IPS-15b (cell line): ENCODE data around the gene COMMD1.

Source experiments
- H3K27me3 ChIP-seq: one replicate; pipeline ENCODE4 v1.6.1; 2013; ENCODE audit warnings: low read length; ENCODE audit not compliant: control insufficient read depth, insufficient read depth
- H3K36me3 ChIP-seq: one replicate; pipeline ENCODE4 v1.6.1; 2013; ENCODE audit warnings: low read length; ENCODE audit not compliant: control insufficient read depth, insufficient read depth
- H3K4me1 ChIP-seq: one replicate; pipeline ENCODE4 v1.6.1; 2013; ENCODE audit warnings: mild to moderate bottlenecking, low read length; ENCODE audit not compliant: control insufficient read depth, insufficient read depth
- H3K4me3 ChIP-seq: one replicate; pipeline ENCODE4 v1.5.1; 2013; ENCODE audit warnings: low read depth, low read length
- H3K9ac ChIP-seq: one replicate; pipeline ENCODE4 v1.6.1; 2013; ENCODE audit warnings: low read depth, mild to moderate bottlenecking, low read length
- H3K9me3 ChIP-seq: one replicate; pipeline ENCODE4 v1.6.1; 2013; ENCODE audit warnings: mild to moderate bottlenecking, low read length; ENCODE audit not compliant: control insufficient read depth, insufficient read depth

Gene COMMD1

DNA sequence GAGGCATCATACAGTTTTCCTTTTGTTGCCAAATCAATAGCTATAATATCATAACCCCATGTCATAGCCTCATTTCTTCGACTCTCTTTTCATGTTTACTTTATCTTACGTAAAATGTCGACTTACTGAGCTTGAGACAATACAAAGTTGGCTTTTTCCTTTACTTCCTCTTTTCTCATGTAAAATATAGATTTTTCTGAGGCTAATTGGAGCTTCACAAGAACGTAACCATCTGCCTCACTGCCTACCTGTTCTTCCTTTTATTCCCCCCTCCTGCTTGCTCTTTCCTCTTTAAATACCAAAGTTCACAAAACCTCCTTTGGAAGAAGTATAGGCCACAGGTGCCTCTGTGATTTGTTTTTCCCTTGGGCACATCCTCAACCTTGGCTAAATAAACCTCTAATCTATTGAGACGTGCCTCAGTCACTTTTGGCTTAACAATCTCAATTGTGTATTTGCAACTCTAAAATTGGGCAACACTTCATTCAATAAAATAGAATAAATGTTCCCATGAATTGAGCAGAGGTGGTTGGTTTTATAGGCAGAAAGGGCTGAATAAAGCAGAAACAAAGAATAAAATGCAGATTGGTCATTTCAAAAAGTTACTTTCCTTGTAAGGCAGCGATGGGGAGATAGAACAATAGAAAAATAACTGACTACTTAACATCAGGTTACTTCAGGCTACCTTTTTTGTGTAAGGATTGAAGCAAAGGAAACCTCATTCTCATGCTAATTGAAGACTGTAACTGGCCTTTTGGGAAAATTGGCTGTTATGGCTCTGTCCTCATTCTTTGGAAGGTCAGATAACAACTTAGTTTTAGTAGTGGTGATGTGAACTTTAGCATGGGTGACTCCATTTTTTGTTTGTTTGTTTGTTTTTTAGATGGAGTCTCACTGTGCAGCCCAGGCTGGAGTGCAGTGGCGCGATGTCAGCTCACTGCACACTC lies 21.3 kb downstream of the COMMD1 start:
- Histone ChIP-seq H3K9ac (no peak overlapping the region), H3K4me1 (peaks cover 5% of the 10 kb centered on the region), H3K4me3 (no peak overlapping the region), H3K27me3 (no peaks in the 10 kb centered on the region), H3K36me3 (no peaks in the 10 kb centered on the region), H3K9me3 (no peaks in the 10 kb centered on the region)

DNA sequence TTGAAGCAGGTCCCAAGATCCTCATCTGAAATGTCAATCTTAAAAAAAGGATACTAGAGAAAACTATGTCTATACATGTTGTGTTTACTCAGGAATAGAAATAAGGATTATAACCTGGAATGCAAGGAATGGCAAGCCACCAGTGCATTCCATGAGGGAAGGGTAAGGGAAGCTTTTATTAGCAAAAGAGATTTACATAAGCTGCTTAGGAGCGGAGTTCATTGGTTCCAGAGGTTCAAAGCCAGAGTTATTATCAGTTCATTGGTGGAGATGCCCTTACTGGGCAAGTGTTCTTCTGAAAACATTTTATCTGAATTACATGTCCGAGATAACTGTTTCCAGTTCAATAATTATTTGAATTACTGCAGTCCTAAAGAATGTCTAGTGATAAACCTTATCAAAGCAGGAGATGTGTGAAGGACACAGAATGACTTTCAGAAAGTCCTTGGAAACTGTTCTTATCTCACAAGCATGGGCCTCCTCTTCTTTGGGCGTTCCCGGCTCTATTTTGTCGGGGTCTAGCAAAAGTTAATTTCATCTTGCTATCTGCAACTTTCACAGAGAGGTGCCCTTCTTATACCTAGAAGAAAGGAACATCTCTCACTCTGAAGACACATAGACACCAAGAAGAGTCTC lies 23.5 kb downstream of the COMMD1 start:
- Histone ChIP-seq H3K36me3 (no peaks in the 10 kb centered on the region), H3K9ac (no peak overlapping the region), H3K9me3 (no peaks in the 10 kb centered on the region), H3K4me1 (peaks cover 5% of the 10 kb centered on the region), H3K27me3 (no peaks in the 10 kb centered on the region), H3K4me3 (no peak overlapping the region)

DNA sequence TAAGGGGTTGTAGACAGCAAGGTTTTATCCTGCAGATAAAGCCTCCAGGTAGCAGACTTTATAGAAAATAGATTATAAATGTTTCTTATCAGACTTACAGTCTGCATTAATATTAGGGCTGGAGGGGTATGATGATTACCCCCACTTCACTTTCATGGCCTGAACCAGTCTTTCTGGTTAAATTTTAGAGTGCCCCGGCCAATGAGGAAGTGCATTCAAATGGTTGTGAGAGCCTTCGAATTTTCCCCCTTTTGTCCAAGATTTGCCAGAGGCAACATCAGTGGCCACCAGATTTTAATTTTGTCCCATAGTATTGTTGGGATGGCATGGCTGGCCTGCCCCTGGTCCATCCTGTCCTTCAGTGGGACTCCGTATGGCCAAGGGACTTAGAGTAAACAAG lies 31.6 kb downstream of the COMMD1 start:
- Histone ChIP-seq H3K4me3 (no peak overlapping the region), H3K4me1 (no peaks in the 10 kb centered on the region), H3K27me3 (no peaks in the 10 kb centered on the region), H3K9me3 (no peaks in the 10 kb centered on the region), H3K9ac (no peak overlapping the region), H3K36me3 (no peaks in the 10 kb centered on the region)

DNA sequence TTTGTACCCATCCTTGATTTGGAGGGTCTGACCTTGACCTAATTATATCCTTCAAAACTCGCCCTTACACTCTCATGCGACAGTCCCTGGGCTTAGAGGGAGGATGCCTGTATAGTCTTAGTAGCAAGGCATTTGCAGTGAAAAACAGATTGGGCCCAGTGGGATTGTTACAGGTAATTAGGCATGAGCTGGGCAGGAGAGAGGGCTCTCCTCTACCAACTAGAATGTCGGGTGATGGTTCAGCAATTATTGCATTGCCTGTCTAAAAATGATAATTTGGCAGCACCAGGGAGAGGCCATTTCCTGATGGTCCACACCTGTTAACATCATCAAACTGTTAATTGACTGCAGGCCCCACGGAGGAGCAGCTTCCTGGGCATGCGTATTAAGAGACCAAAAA lies 32.4 kb downstream of the COMMD1 start:
- Histone ChIP-seq H3K9ac (no peak overlapping the region), H3K9me3 (no peaks in the 10 kb centered on the region), H3K27me3 (no peaks in the 10 kb centered on the region), H3K4me1 (no peaks in the 10 kb centered on the region), H3K4me3 (no peak overlapping the region), H3K36me3 (no peaks in the 10 kb centered on the region)

DNA sequence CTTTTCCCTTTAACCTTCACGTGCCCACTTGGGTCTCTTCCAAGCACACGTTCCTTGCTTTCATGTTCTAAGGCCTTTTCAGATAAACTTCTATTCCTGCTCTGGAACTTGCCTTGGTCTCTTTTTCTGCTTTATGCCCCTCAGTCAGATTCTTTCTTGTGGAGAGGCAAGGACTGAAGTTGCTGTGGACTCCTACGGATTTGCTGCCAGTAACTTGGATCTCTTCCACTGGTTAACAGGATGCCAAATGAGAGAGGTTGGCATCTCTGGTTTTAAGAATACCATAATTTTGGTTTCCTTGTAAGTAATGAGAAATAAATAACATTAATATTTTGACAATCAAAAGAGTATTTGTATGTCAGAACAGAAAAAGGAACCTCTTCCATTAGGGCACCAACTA lies 33.0 kb downstream of the COMMD1 start:
- no peaks in the 10 kb centered on the region for H3K27me3 ChIP-seq
- no peaks in the 10 kb centered on the region for H3K36me3 ChIP-seq
- H3K9ac ChIP-seq = no peak overlapping the region
- no peaks in the 10 kb centered on the region for H3K9me3 ChIP-seq
- H3K4me1 ChIP-seq = no peaks in the 10 kb centered on the region
- H3K4me3 ChIP-seq = no peak overlapping the region

DNA sequence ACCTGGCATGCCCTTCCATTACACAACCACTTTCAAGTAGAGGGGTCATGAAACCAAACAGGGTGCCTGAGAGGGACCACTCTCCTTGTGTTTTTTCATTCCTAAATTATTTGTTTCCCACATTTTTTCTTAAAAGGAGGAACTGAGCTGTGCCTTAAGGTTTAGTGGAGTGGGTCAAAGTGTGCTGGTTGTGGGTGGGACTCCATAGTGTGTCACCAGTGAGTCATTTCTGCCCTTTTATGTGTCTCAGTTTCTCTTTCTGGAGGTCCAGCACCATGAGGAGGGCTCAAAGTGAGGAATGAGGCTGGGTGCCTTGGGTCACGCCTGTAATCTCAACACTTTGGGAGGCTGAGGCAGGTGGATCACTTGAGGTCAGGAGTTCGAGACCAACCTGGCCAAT lies 37.8 kb downstream of the COMMD1 start:
- H3K36me3 ChIP-seq = no peaks in the 10 kb centered on the region
- no peak overlapping the region for H3K4me3 ChIP-seq
- no peaks in the 10 kb centered on the region for H3K27me3 ChIP-seq
- no peaks in the 10 kb centered on the region for H3K4me1 ChIP-seq
- H3K9me3 ChIP-seq = no peaks in the 10 kb centered on the region
- H3K9ac ChIP-seq = no peak overlapping the region

DNA sequence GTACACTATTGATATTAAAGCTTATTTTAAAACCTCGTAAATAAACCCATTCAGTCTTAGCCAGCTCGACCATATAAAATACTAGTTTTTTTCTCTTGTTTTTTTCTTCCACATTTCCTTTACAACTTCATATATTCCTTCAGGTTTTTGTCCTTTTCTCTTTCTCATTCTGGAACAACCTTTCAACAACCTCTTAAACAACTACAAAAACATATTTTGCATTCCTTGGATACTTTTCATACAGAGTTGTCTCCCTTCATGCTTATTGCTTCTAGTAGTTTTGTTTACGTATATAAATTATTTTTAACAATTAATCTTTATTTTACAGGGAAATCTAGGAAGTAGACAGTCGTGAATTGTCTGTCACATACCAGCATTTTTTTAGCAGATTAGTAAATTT lies 41.2 kb downstream of the COMMD1 start:
- no peaks in the 10 kb centered on the region for H3K9me3 ChIP-seq
- H3K9ac ChIP-seq = no peak overlapping the region
- no peaks in the 10 kb centered on the region for H3K4me1 ChIP-seq
- H3K27me3 ChIP-seq = no peaks in the 10 kb centered on the region
- no peaks in the 10 kb centered on the region for H3K36me3 ChIP-seq
- no peak overlapping the region for H3K4me3 ChIP-seq

DNA sequence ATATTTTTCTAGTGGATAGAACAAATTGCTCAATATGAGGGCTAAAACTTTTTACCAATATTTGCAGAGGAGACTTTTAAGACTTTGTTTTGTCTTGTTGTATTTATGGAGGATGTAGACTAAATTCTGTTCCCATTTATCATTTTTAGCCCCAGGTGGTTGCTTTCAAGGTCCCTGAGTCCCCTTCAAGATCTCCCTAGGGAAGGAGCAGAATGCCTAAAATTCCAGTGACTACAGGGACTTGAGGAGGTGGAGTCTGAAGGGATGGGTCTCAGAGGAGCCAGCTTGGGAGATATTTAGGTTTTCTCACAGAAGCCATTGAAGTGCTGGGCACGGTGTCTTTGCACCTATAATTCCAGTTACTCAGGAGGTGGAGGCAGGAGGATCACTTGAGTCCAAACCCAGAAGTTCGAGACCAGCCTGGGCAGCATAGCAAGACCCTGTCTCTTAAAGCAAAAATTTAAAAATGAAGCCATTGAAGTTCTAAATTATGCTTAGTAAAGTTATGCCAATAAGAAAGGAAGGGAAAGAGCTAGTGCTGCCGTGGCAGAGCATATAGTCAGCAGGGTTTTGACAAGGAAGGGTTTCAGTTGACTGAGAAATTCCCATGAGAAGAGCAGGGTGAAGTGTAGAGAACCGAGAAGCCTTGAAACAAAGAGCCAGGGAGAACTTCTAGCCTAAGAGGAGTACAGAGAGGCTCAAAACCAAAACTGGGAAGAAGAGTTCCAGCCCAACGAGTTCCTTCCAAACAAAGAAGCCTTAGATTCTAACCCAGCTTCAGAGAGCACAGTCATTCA lies 43.4 kb downstream of the COMMD1 start:
- Histone ChIP-seq H3K36me3 (no peaks in the 10 kb centered on the region), H3K9me3 (peaks cover 4% of the 10 kb centered on the region)

DNA sequence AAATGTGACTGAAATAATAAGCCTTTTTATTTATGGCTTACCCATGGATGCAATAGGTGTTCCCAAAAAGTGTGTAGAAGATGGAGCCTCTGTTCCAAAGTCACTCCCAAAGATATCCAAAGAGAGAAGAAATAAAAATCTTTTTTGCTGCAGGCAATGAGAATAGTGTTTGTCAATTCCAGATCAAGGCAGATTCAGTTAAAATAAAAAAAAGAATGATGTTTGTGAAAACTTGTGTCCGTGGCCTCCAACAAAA lies 43.9 kb downstream of the COMMD1 start:
- H3K9me3 ChIP-seq = peaks cover 4% of the 10 kb centered on the region
- H3K36me3 ChIP-seq = no peaks in the 10 kb centered on the region
- H3K9ac ChIP-seq = no peak overlapping the region
- no peaks in the 10 kb centered on the region for H3K27me3 ChIP-seq
- no peak overlapping the region for H3K4me3 ChIP-seq
- H3K4me1 ChIP-seq = no peaks in the 10 kb centered on the region

More for the DNA sequence above, 43.4 kb downstream of the COMMD1 start:
- Histone ChIP-seq H3K4me3 (no peak overlapping the region), H3K9ac (no peak overlapping the region), H3K4me1 (no peaks in the 10 kb centered on the region), H3K27me3 (no peaks in the 10 kb centered on the region)

DNA sequence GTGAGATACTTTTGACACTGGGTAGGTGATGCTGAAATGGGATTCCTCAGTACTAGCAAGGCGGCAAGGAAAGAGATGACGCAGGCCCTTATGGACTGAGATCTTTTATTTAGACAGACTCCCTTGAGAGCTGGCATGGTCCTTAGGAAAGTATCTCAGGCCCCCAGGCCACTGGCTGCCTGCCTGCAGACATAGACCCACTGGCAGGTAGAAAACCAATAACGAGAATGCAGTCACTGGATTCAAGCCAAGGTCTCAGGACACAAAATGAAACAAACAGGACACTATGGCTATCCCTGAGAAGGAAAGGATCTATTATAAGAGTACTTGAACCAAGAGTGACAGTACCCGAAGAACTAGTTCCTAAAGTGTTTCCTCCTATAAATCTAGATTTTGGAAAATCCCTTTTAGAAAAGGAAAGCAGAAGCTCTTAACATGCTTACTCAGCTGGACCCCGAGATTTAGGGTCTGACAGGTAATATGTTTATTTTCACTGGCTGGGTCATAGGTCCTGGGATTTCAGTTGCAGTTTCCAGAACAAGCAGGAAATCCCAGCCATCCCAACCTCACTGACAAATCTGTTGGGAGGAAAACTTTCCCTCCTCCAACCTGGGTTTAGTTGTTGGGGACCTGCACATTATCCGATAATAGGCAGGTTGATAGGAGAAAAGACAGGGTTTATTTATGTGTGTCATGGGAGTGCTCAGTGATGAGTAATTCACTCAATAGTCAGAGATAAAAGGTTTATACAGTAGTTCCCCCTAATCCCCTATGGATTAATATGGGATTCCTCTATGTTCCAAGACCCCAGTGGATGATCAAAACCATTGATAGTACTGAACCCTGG lies 44.5 kb downstream of the COMMD1 start:
- Histone ChIP-seq H3K27me3 (no peaks in the 10 kb centered on the region), H3K9ac (no peak overlapping the region), H3K4me1 (no peaks in the 10 kb centered on the region), H3K9me3 (peaks cover 4% of the 10 kb centered on the region), H3K36me3 (no peaks in the 10 kb centered on the region), H3K4me3 (no peak overlapping the region)

DNA sequence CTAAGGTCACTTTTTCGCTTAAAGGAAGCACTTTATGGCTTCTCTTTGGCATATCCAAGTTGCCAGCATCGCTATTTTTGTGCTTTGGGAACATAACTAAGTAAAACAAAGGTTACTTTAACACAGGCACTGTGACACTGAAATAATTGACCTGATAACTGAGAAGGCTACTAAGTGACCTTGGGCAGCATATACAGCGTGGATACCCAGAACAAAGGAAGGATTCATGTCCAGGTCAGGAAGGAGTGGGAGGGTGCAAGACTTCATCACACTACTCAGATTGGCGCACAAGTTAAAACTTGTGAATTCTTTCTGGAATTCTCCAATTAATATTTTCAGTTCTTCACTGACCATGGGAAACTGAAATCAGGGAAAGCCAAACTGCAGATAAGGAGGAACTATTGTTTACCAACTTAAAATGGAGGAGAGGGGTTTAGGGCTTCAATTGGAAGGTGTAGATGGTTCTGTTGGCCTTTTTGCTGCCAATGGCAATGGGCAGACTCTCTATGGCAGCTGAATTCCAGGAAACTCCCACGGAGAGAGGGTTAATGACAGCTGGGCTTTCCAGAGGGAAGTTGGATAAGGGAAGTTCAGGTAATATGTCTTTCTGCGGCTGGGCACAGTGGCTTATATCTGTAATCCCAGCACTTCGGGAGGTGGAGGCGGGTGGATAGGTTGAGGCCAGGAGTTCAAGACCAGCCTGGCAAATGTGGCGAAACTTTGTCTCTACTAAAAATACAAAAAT lies 45.3 kb downstream of the COMMD1 start:
- Histone ChIP-seq H3K9ac (no peak overlapping the region), H3K9me3 (peaks cover 4% of the 10 kb centered on the region), H3K27me3 (no peaks in the 10 kb centered on the region), H3K36me3 (no peaks in the 10 kb centered on the region), H3K4me3 (no peak overlapping the region), H3K4me1 (no peaks in the 10 kb centered on the region)
